Activated naive CD8-positive, alpha-beta T cell (primary cell): ENCODE data around the gene DCTN5.
"Not testable (repeated sequence)": the region's sequence is repeated elsewhere in the genome, so short reads cannot be mapped to it uniquely, and the experiment has no call there.

Source experiments
- H3K27ac Mint-ChIP-seq: one replicate; pipeline ENCODE4 v1.8.0; 2021; ENCODE audit warnings: mixed read lengths
- H3K27me3 Mint-ChIP-seq: one replicate; pipeline ENCODE4 v1.8.0; 2021; ENCODE audit warnings: mixed read lengths
- H3K36me3 Mint-ChIP-seq: one replicate; pipeline ENCODE4 v1.8.0; 2021; ENCODE audit warnings: mixed read lengths
- H3K4me1 Mint-ChIP-seq: one replicate; pipeline ENCODE4 v1.8.0; 2021; ENCODE audit warnings: low read depth, mixed read lengths
- H3K4me3 Mint-ChIP-seq: one replicate; pipeline ENCODE4 v1.8.0; 2021; ENCODE audit warnings: mild to moderate bottlenecking, mixed read lengths
- H3K9me3 Mint-ChIP-seq: one replicate; pipeline ENCODE4 v1.8.0; 2021; ENCODE audit warnings: low read depth, mixed read lengths

Gene DCTN5

GRCh38 chr16:23695756-23696155 lies 54.5 kb downstream of the DCTN5 start:
- no peaks in the 10 kb centered on the region for H3K36me3 Mint-ChIP-seq
- no peak overlapping the region for H3K4me3 Mint-ChIP-seq
- peaks cover 1% of the 10 kb centered on the region for H3K4me1 Mint-ChIP-seq
- no peaks in the 10 kb centered on the region for H3K9me3 Mint-ChIP-seq
- H3K27me3 Mint-ChIP-seq: peaks cover 1% of the 10 kb centered on the region
- no peak overlapping the region for H3K27ac Mint-ChIP-seq

- Mint-ChIP-seq H3K4me1 (peaks cover 1% of the 10 kb centered on the region), H3K36me3 (no peaks in the 10 kb centered on the region), H3K27ac (no peak overlapping the region), H3K9me3 (peaks cover 5% of the 10 kb centered on the region), H3K27me3 (peaks cover 4% of the 10 kb centered on the region), H3K4me3 (no peak overlapping the region)
Measured at GRCh38 chr16:23699100-23699499, 57.8 kb downstream of the DCTN5 start.

- no peak overlapping the region for H3K27ac Mint-ChIP-seq
- no peak overlapping the region for H3K4me3 Mint-ChIP-seq
- peaks cover 7% of the 10 kb centered on the region for H3K27me3 Mint-ChIP-seq
- H3K9me3 Mint-ChIP-seq: peaks cover 5% of the 10 kb centered on the region
- H3K4me1 Mint-ChIP-seq: no peaks in the 10 kb centered on the region
- H3K36me3 Mint-ChIP-seq: no peaks in the 10 kb centered on the region
Measured at GRCh38 chr16:23700093-23700492, 58.8 kb downstream of the DCTN5 start.

GRCh38 chr16:23700509-23700908 lies 59.2 kb downstream of the DCTN5 start:
- Mint-ChIP-seq H3K4me1 (no peaks in the 10 kb centered on the region), H3K27ac (no peak overlapping the region), H3K36me3 (no peaks in the 10 kb centered on the region), H3K4me3 (no peak overlapping the region), H3K9me3 (peaks cover 5% of the 10 kb centered on the region), H3K27me3 (peaks cover 10% of the 10 kb centered on the region)

GRCh38 chr16:23701045-23701444 lies 59.8 kb downstream of the DCTN5 start:
- no peak overlapping the region for H3K4me3 Mint-ChIP-seq
- H3K27ac Mint-ChIP-seq: no peak overlapping the region
- peaks cover 10% of the 10 kb centered on the region for H3K27me3 Mint-ChIP-seq
- H3K9me3 Mint-ChIP-seq: peaks cover 5% of the 10 kb centered on the region
- H3K36me3 Mint-ChIP-seq: no peaks in the 10 kb centered on the region
- H3K4me1 Mint-ChIP-seq: no peaks in the 10 kb centered on the region

GRCh38 chr16:23702951-23703350 lies 61.7 kb downstream of the DCTN5 start:
- Mint-ChIP-seq H3K4me3 (no peak overlapping the region), H3K27ac (no peak overlapping the region), H3K9me3 (peaks cover 5% of the 10 kb centered on the region), H3K4me1 (no peaks in the 10 kb centered on the region), H3K27me3 (peaks cover 9% of the 10 kb centered on the region), H3K36me3 (no peaks in the 10 kb centered on the region)

- peaks cover 10% of the 10 kb centered on the region for H3K27me3 Mint-ChIP-seq
- H3K4me3 Mint-ChIP-seq: no peak overlapping the region
- H3K4me1 Mint-ChIP-seq: no peaks in the 10 kb centered on the region
- H3K9me3 Mint-ChIP-seq: peaks cover 14% of the 10 kb centered on the region
- H3K27ac Mint-ChIP-seq: no peak overlapping the region
- peaks cover 2% of the 10 kb centered on the region for H3K36me3 Mint-ChIP-seq
Measured at GRCh38 chr16:23704772-23705516, 63.7 kb downstream of the DCTN5 start.

- Mint-ChIP-seq H3K4me1 (no peaks in the 10 kb centered on the region), H3K36me3 (peaks cover 2% of the 10 kb centered on the region), H3K27me3 (peaks cover 13% of the 10 kb centered on the region), H3K4me3 (no peak overlapping the region), H3K9me3 (peaks cover 19% of the 10 kb centered on the region), H3K27ac (no peak overlapping the region)
Measured at GRCh38 chr16:23705517-23705902, 64.2 kb downstream of the DCTN5 start.

GRCh38 chr16:23706439-23706838 lies 65.2 kb downstream of the DCTN5 start:
- peaks cover 16% of the 10 kb centered on the region for H3K27me3 Mint-ChIP-seq
- no peak overlapping the region for H3K27ac Mint-ChIP-seq
- H3K36me3 Mint-ChIP-seq: peaks cover 2% of the 10 kb centered on the region
- H3K4me1 Mint-ChIP-seq: no peaks in the 10 kb centered on the region
- peaks cover 19% of the 10 kb centered on the region for H3K9me3 Mint-ChIP-seq
- H3K4me3 Mint-ChIP-seq: no peak overlapping the region

- Mint-ChIP-seq H3K36me3 (peaks cover 2% of the 10 kb centered on the region), H3K27ac (no peak overlapping the region), H3K9me3 (peaks cover 14% of the 10 kb centered on the region), H3K4me1 (no peaks in the 10 kb centered on the region), H3K27me3 (peaks cover 23% of the 10 kb centered on the region), H3K4me3 (no peak overlapping the region)
Measured at GRCh38 chr16:23709536-23709935, 68.3 kb downstream of the DCTN5 start.

GRCh38 chr16:23710008-23710407 lies 68.7 kb downstream of the DCTN5 start:
- Mint-ChIP-seq H3K4me1 (no peaks in the 10 kb centered on the region), H3K27me3 (peaks cover 27% of the 10 kb centered on the region), H3K27ac (no peak overlapping the region), H3K36me3 (peaks cover 2% of the 10 kb centered on the region), H3K4me3 (no peak overlapping the region), H3K9me3 (peaks cover 14% of the 10 kb centered on the region)

GRCh38 chr16:23710504-23710903 lies 69.2 kb downstream of the DCTN5 start:
- no peak overlapping the region for H3K27ac Mint-ChIP-seq
- H3K27me3 Mint-ChIP-seq: peaks cover 23% of the 10 kb centered on the region
- no peaks in the 10 kb centered on the region for H3K4me1 Mint-ChIP-seq
- H3K9me3 Mint-ChIP-seq: peaks cover 14% of the 10 kb centered on the region
- H3K4me3 Mint-ChIP-seq: no peak overlapping the region
- H3K36me3 Mint-ChIP-seq: peaks cover 2% of the 10 kb centered on the region

GRCh38 chr16:23711785-23712184 lies 70.5 kb downstream of the DCTN5 start:
- H3K36me3 Mint-ChIP-seq: peaks cover 2% of the 10 kb centered on the region
- peaks cover 27% of the 10 kb centered on the region for H3K27me3 Mint-ChIP-seq
- no peaks in the 10 kb centered on the region for H3K4me1 Mint-ChIP-seq
- H3K9me3 Mint-ChIP-seq: peaks cover 14% of the 10 kb centered on the region
- H3K27ac Mint-ChIP-seq: no peak overlapping the region
- H3K4me3 Mint-ChIP-seq: no peak overlapping the region

- no peak within 1 kb of the TSS for H3K27ac Mint-ChIP-seq
- no peaks in the 10 kb centered on the region for H3K4me1 Mint-ChIP-seq
- peaks cover 14% of the 10 kb centered on the region for H3K9me3 Mint-ChIP-seq
- peaks cover 33% of the 10 kb centered on the region for H3K27me3 Mint-ChIP-seq
- H3K4me3 Mint-ChIP-seq: no peak within 1 kb of the TSS
- H3K36me3 Mint-ChIP-seq: peaks cover 2% of the 10 kb centered on the region
Measured at GRCh38 chr16:23712976-23713375, 71.7 kb downstream of the DCTN5 start, which contains the start of gene ERN2. ERN2 (minus strand) TSS chr16:23713222; CDS start chr16:23713187, 35 bp downstream.

GRCh38 chr16:23716484-23716883 lies 75.2 kb downstream of the DCTN5 start:
- Mint-ChIP-seq H3K27ac (no peak overlapping the region), H3K27me3 (peaks cover 29% of the 10 kb centered on the region), H3K9me3 (no peaks in the 10 kb centered on the region), H3K36me3 (no peaks in the 10 kb centered on the region), H3K4me1 (no peaks in the 10 kb centered on the region), H3K4me3 (no peak overlapping the region)

GRCh38 chr16:23722613-23723240 lies 81.5 kb downstream of the DCTN5 start:
- H3K27ac Mint-ChIP-seq: not testable (repeated sequence)
- peaks cover 12% of the 10 kb centered on the region for H3K27me3 Mint-ChIP-seq

More at GRCh38 chr16:23722613-23723240, 81.5 kb downstream of the DCTN5 start:
- H3K36me3 Mint-ChIP-seq, H3K9me3 Mint-ChIP-seq, H3K4me1 Mint-ChIP-seq, H3K4me3 Mint-ChIP-seq: not testable (repeated sequence)
